Endodermal cell (in vitro differentiated cells): ENCODE measurements around the gene NOC4L. TPM values are rescaled to one million over a fixed set of nuclear protein-coding genes. Genes with fewer than 3 reads are reported as not detected.
A peak's percentile ranks its signal among the peaks of the same experiment; 100 is the strongest.

ENCODE experiments used
- DNase-seq: peaks from one replicate; pipeline ENCODE4 v3.0.0-alpha.2; 2017
- H3K27ac ChIP-seq: 2 replicates; pipeline ENCODE4 v1.5.1; 2013; ENCODE audit warnings: mild to moderate bottlenecking, low read depth, low read length, moderate library complexity
- H3K27me3 ChIP-seq: 2 replicates; pipeline ENCODE4 v1.6.1; 2013; ENCODE audit warnings: mild to moderate bottlenecking, low read length, moderate library complexity; ENCODE audit not compliant: insufficient read depth, control insufficient read depth, poor library complexity, severe bottlenecking
- H3K36me3 ChIP-seq: 2 replicates; pipeline ENCODE4 v1.7.0; 2013; ENCODE audit warnings: mild to moderate bottlenecking, low read length, moderate library complexity; ENCODE audit not compliant: control insufficient read depth, insufficient read depth
- H3K4me1 ChIP-seq: one replicate; pipeline ENCODE4 v1.7.0; 2013; ENCODE audit warnings: low read length; ENCODE audit not compliant: control insufficient read depth, insufficient read depth
- H3K4me3 ChIP-seq: 2 replicates; pipeline ENCODE4 v1.5.1; 2013; ENCODE audit warnings: mild to moderate bottlenecking, low read length, moderate library complexity
- H3K9ac ChIP-seq: 2 replicates; pipeline ENCODE4 v1.6.1; 2013; ENCODE audit warnings: mild to moderate bottlenecking, low read length, moderate library complexity; ENCODE audit not compliant: poor library complexity, severe bottlenecking; ENCODE audit errors: extremely low read depth
- H3K9me3 ChIP-seq: 2 replicates; pipeline ENCODE4 v1.6.1; 2013; ENCODE audit warnings: mild to moderate bottlenecking, low read length, moderate library complexity; ENCODE audit not compliant: control insufficient read depth
- H3K27ac Mint-ChIP-seq: 2 replicates; pipeline ENCODE4 v1.8.0; 2020; ENCODE audit warnings: mixed read lengths
- H3K27me3 Mint-ChIP-seq: 2 replicates; pipeline ENCODE4 v1.8.0; 2021; ENCODE audit warnings: mild to moderate bottlenecking, mixed read lengths; ENCODE audit not compliant: insufficient read depth
- H3K36me3 Mint-ChIP-seq: 2 replicates; pipeline ENCODE4 v1.8.0; 2020; ENCODE audit warnings: low read depth, mixed read lengths
- H3K4me1 Mint-ChIP-seq: 2 replicates; pipeline ENCODE4 v1.8.0; 2020; ENCODE audit warnings: mixed read lengths
- H3K4me3 Mint-ChIP-seq: 2 replicates; pipeline ENCODE4 v1.8.0; 2020; ENCODE audit warnings: mild to moderate bottlenecking, moderate library complexity, mixed read lengths
- H3K9me3 Mint-ChIP-seq: 2 replicates; pipeline ENCODE4 v1.8.0; 2020; ENCODE audit warnings: mild to moderate bottlenecking, mixed read lengths
- WGBS, 2 experiments: methylation state at CpG; one replicate each; pipeline versions ENCODE4 v1.1.5 to v1.1.7; 2013; ENCODE audit warnings: missing lambda C conversion rate in 2 of 2, mixed read lengths in 1 of 2; ENCODE audit not compliant: insufficient coverage in 1 of 2, insufficient read length in 1 of 2; 5-methylcytosine and 5-hydroxymethylcytosine counted together
- total RNA-seq, 2 donors: library from RNA; stranded (reverse); fragmentation: NEBNext Ultra II Directional in 1 of 2; extraction: Animal tissue kit (Norgen Biotek cat#: 25700) in 1 of 2; gene quantifications; 2 replicates in 1 of 2; 3 replicates in 1 of 2; pipeline ENCODE4 v1.2.1, GENCODE V29; 2021
- TF ChIP-seq, protein P1 (sequence below): fragments of 200-600 bp; sonication (generic); conservative IDR thresholded peaks from 2 replicates; pipeline ENCODE4 v1.5.0; 2021; ENCODE audit warnings: antibody characterized with exemption, mild to moderate bottlenecking

NOC4L gene
- total RNA-seq, 2 donors from 2014 or later = 22.7 to 32.7 TPM

DNA sequence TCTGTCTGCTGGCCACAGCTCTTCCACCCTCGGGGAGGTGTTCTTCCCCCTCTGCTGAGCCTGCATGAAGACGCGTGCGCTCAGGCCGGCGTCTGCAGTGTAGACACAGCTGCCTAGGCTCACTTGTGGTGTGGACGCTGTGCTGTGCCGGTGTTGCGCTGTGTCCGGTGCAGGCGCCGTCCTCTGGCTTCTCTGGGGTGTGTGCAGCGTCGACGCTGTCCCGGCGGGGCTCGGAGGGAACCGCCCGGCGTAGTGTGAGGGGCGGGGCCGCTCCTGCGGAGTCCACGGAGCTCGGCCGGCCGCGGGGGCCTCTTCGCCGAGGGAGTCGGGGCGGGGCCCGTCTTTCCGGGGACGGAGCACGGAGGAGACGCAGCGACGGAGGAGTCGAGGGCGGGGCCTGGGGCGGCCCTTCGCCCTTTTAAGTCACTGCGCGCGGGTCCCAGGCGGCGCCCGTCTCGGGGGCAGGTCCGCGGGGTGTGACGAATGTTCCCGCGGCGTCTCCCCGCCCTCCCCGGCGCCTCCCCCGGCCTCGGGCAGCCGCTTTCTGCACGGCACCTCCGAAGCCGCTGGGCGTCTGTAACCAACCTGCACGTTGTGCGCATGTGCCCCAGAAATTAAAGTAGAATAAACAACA lies 45.2 kb downstream of the NOC4L start:
- peaks cover 32% of the 10 kb centered on the region for H3K27me3 ChIP-seq
- H3K4me3 ChIP-seq = peak overlapping the region; percentile 66
- Mint-ChIP-seq H3K4me1 (peaks cover 3% of the 10 kb centered on the region), H3K36me3 (peaks cover 3% of the 10 kb centered on the region), H3K9me3 (peaks cover 11% of the 10 kb centered on the region), H3K4me3 (peak overlapping the region; percentile 61), H3K27ac (no peak overlapping the region), H3K27me3 (peaks cover 79% of the 10 kb centered on the region)
- H3K27ac ChIP-seq = no peak overlapping the region
- H3K4me1 ChIP-seq = no peaks in the 10 kb centered on the region
- peaks cover 13% of the 10 kb centered on the region for H3K9me3 ChIP-seq
- H3K9ac ChIP-seq = no peak overlapping the region
- WGBS, 2 experiments = 20 to 40% methylated on average over 30 to 69 of the region's 69 CpGs
- peak; percentile 95 for DNase-seq
- H3K36me3 ChIP-seq = no peaks in the 10 kb centered on the region
- TF ChIP-seq, protein P1, sequence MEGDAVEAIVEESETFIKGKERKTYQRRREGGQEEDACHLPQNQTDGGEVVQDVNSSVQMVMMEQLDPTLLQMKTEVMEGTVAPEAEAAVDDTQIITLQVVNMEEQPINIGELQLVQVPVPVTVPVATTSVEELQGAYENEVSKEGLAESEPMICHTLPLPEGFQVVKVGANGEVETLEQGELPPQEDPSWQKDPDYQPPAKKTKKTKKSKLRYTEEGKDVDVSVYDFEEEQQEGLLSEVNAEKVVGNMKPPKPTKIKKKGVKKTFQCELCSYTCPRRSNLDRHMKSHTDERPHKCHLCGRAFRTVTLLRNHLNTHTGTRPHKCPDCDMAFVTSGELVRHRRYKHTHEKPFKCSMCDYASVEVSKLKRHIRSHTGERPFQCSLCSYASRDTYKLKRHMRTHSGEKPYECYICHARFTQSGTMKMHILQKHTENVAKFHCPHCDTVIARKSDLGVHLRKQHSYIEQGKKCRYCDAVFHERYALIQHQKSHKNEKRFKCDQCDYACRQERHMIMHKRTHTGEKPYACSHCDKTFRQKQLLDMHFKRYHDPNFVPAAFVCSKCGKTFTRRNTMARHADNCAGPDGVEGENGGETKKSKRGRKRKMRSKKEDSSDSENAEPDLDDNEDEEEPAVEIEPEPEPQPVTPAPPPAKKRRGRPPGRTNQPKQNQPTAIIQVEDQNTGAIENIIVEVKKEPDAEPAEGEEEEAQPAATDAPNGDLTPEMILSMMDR = no peak

DNA sequence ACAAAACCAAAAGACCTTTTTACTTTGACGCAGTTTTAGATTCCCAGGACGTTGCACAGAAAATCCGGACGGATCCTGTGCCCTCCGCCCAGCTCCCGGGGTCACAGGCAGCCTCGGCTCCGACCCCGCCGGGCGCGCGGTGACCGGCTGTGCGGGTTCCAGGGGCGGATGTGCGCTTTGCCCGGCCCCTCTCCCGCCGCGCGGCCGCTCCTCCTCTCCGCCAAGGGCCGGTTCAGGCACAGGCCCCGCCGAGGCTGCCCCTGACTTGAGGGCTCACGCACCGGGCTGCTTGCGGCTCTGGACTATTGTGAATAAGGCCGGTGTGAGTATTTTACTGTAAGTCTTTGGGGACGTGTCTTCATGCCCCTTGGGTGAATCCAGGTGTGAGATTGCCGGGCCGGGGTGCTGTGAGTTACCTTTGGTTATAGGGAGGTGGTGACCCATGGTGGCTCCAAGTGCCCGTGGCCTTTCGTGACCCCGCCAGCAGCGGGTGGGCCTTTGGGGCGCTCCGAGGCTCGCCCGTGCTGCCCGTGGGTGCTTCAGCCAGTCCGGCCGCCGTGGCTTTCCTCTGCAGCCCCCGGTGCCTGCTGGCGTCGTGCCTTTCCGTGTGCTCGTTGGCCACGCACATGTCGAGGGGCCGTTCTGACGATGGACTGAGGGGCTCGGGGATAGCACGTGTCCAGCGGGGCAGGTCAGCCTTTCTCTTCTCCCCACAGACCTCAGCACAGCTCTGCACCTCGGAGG lies 45.9 kb downstream of the NOC4L start:
- Mint-ChIP-seq H3K4me1 (peaks cover 3% of the 10 kb centered on the region), H3K27me3 (peaks cover 77% of the 10 kb centered on the region), H3K4me3 (peak overlapping the region; percentile 61), H3K36me3 (peaks cover 3% of the 10 kb centered on the region), H3K9me3 (peaks cover 11% of the 10 kb centered on the region), H3K27ac (no peak overlapping the region)
- peak; percentile 90 for DNase-seq
- no peak overlapping the region for H3K9ac ChIP-seq
- H3K27me3 ChIP-seq = peaks cover 32% of the 10 kb centered on the region
- no peaks in the 10 kb centered on the region for H3K36me3 ChIP-seq
- H3K27ac ChIP-seq = no peak overlapping the region
- WGBS, 2 experiments = 50 to 65% methylated on average over 36 to 59 of the region's 59 CpGs
- peaks cover 13% of the 10 kb centered on the region for H3K9me3 ChIP-seq
- TF ChIP-seq, protein P1 = no peak
- peak overlapping the region; percentile 66 for H3K4me3 ChIP-seq
- no peaks in the 10 kb centered on the region for H3K4me1 ChIP-seq

DNA sequence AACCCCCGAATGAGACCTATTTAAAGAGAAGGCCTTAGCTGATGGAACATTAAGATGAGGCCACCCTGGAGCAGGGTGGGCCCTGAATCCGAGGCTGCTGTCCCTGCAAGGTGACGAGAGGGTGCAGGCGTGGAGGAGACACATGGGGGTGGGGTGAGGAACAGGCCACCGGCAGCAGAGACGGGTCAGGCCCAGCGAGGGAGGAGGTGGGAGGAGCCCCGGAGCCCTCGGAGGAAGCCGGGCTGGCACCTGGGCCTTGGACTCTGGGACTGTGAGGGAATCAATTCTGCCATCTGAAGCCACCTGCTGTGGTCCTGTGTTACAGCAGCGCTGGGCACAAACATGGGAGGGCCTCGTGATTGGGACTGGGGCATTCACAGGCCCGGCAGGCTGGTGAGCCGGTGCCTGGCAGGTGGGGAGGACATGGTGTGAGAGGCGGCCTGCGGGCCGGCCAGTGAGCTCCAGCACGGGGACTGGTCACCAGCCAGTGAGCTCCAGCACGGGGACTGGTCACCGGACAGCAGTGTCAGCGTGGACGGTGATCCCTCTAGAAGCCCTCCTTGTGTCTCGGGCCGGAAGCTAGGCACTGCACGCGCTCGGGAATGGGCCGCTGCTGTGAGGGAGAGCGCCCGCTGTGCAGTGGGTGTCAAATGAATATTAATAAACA lies 46.7 kb downstream of the NOC4L start:
- H3K27me3 ChIP-seq = peaks cover 32% of the 10 kb centered on the region
- H3K4me1 Mint-ChIP-seq = peaks cover 3% of the 10 kb centered on the region

More for the DNA sequence above, 46.7 kb downstream of the NOC4L start:
- H3K4me1 ChIP-seq = no peaks in the 10 kb centered on the region
- H3K36me3 ChIP-seq = no peaks in the 10 kb centered on the region
- Mint-ChIP-seq H3K9me3 (peaks cover 11% of the 10 kb centered on the region), H3K4me3 (peak overlapping the region; percentile 61), H3K27ac (no peak overlapping the region), H3K27me3 (peaks cover 70% of the 10 kb centered on the region), H3K36me3 (peaks cover 3% of the 10 kb centered on the region)
- TF ChIP-seq, protein P1 = no peak
- no peak overlapping the region for H3K9ac ChIP-seq
- H3K9me3 ChIP-seq = peaks cover 13% of the 10 kb centered on the region
- 85 to 87% methylated on average over 14 to 30 of the region's 30 CpGs for WGBS, 2 experiments
- no peak overlapping the region for H3K4me3 ChIP-seq
- no peak for DNase-seq
- no peak overlapping the region for H3K27ac ChIP-seq
